ENCODE data around the gene PPFIA2.
"Not testable (repeated sequence)": the region's sequence is repeated elsewhere in the genome, so short reads cannot be mapped to it uniquely, and the experiment has no call there.

The PPFIA2 gene

DNA sequence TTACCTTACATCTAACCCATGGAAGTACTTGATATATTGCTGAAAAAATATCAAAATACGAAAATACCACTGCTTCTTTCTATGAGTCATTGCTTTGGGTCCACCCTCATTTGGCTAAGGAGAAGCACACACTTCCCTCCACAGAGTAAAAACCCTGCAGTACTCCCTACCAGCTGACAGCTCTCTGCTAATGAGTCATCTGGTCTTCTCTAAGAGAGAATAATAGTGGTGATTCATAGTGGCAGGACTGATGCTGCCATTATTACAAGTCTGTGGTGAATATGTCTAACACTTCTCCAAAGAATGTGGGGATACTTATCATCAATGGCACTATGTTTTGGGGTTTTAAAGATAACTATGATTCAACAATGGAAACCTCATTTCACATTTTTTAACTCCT is 90.7 kb downstream of the PPFIA2 start:
- peak; percentile 2 for DNase-seq (ENCODE audit: low read depth)

DNA sequence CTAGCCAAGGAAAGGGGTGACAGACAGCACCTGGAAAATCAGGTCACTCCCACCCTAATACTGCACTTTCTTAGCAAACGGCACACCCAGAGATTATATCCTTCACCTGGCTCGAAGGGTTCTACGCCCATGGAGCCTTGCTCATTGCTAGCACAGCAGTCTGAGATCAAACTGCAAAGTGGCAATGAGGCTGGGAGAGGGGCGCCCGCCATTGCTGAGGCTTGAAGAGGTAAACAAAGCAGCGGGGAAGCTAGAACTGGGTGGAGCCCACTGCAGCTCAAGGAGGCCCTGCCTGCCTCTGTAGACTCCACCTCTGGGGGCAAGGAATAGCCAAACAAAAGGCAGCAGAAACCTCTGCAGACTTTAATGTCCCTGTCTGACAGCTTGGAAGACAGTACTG is 99.8 kb downstream of the PPFIA2 start:
- DNase-seq (ENCODE audit: low read depth) = not testable (repeated sequence)

DNA sequence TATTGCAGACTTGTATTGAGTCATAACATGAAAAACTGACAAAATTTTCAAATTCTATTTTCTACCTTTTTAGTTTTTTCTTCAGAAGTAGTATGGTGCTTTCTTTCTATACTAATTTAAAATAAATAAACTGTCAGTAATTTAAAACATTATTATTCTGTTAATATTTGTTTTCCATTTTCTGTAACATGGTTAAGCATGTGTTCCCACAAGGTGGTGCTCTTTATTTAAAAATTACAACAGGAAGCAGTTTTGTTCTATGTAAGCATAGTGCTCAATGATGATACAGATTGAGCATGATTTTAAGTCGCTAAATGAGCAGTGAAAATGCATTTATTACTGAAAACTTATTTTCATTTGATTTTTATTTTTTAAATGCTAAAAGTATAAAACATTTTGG is 114.6 kb downstream of the PPFIA2 start:
- no peak for DNase-seq (ENCODE audit: low read depth)

DNA sequence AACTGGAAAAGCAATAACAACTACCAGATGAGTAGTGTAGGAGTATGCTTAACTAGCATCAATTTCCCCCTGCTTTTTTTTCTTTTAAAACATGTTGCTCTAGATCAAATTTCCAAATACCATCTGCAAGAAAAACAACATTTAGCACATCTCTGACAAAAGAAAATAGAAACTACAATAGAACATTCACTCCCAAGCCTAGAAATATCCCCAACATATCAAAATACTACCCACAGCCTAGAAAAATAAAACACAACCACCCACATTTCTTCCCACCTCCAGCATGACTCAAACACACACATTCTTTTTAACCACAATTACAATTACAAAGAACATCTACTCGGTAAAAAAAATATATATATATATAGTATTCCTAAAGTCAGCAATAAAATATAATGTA is 120.0 kb downstream of the PPFIA2 start:
- no peak for DNase-seq (ENCODE audit: low read depth)

DNA sequence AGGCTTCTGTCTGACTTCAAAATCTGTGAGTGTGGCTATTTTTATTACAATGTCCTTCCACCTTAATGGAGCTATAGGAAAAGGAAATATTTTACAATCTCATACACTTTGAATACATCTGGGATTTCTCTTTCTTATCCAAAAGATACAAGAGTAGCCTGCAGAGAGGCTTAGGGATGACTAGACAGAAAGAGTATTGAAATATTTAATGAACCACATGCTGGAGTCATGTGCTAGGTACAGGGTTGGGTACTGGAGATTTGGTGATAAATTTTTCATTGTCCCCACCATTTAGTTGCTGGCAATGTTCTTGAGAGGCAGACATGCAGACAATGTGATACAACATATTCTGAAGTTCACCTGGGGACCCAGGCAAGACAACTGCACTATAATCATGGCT is 126.0 kb downstream of the PPFIA2 start:
- DNase-seq (ENCODE audit: low read depth) = no peak

DNA sequence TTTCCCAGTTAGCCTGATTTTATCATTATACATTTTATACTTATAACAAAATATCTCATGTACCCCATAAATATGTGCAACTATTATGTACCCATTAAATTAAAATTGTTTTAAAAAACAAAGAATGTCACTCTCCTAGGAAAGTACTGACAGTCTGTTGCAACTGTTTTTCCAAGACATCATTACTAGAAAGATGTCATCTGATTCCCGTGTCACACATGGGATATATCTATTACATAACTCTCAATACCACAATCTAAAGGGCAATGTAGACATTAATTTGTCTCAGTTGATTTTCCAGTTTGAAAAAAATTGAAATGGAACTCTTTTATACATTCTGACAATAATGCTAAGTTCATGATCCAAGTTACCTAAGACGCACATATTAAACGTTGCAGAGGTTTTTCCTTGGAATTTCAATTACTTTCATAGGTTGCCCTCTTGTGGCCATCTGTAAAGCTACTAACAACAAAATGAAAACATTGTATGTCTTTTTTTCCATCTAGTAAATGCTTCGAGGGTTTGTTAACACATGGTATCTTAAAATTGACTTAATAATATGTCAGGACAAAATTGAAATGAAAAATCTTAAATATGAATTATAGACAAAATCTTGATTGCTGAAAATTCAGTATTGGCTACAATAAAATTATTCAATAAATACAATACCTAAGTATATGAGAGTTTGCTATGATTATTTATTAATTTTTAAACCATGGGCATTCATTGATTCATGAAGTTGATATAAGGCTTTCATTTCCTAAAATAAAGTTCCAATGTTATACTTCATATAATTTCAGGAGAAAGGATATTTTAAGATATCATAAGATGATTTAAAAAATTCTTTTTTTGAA is 131.6 kb downstream of the PPFIA2 start:
- DNase-seq (ENCODE audit: low read depth) = no peak

DNA sequence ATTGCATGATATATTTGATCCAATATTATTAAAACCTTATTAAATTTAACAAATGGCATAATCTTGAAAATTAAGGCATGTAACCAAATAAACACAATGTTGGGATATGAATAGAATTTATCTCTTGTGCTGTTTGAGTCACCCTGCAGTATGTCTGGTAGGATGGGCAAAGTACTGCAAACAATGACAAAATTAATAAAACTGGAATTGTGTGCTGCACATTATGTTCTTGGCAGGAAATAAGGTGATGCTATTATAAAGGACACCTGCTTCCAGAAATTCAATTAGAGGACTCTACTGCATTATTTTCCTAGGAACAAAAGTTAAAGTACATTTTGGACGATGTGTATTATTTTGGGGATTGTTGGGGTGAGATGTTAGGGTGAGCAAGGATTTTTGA is 132.7 kb downstream of the PPFIA2 start:
- DNase-seq (ENCODE audit: low read depth) = no peak

DNA sequence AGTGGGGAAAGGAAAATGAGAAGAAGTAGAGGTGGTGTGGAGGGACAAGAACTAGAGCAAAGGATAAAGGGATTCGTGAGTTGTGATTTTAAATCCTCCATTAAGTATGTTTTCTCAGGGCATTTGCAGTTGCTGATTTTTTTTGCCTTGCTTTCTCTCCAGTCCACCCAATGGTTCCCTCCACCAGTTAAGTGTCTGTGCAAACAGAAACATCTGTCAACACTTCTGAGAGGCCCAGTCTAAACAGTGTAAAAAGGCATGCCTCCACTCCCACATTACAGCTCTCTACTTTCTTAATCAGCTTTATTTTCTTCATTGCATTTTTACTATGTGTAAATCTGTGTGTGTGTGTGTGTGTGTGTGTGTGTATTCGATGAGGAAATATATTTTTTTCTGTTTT is 141.2 kb downstream of the PPFIA2 start:
- no peak for DNase-seq (ENCODE audit: low read depth)

DNA sequence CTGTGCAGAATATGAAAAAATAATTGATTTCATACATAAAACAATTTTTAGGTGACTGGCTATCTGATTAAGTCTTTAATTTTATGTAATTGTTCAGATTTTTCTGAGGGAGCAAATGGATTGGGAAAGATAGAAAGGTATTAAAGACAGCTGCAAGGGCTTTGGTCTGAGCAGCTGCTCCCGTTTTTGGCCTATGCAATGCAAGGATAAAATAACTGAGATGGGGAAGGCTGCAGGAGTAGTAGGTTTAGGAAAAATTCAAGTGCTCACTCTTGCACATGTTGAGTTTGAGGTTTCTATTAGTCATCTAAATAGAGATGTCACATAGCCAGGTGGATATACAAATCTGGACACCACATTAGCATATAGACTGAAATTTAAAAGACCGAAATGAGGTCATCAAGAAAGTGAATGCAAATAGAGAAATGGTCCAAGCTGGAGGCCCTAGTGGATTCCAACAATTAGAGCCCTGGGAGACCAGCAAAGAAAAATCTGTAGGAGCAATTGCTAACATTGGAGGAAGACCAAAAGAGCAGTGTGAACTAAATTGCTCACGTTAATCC is 144.0 kb downstream of the PPFIA2 start:
- no peak for DNase-seq (ENCODE audit: low read depth)

DNA sequence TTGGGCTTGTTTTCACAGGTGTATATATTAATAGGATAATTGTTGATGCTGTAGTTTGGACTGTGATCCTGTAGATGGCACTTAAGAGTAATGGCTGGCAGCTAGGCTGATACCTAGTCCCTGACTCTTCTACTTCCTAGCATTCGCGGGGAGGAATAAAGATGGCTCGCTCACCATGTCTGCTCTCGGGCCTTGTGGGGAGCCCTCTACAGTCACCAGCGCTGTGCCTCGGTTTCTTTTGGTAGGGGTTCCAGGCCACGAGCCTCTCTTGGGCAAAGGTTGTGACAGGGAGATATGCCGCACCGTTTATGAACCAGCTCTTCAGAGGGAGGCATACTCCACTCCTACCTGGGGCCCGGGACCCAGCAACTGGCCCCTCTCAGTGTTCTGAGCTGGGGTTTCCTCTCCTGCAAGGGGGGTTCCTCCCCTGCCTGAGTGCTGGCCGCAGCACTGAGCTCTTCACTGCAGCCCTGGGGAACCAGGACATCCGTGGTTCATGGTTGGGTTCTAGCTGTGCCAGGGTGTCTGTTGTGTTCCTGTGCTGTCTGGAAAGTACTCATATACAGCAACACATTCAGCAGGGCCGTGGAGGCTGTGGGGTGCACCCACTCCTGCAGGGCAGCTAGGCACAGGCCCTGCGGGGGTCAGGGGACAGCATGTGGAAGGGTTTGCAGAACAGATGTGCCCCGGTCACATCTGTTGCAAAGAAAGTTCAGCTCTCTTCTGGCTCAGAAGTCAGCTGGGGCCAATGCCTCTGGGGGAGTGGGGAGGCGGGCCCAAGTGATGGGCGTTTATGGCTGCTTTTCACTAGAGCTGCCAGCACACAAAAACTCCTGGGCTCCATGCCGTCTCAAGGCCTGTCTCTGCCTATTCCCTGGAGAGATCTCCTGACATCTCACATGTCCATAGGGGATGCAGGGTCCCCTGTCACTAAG is 147.9 kb downstream of the PPFIA2 start:
- DNase-seq (ENCODE audit: low read depth) = no peak

DNA sequence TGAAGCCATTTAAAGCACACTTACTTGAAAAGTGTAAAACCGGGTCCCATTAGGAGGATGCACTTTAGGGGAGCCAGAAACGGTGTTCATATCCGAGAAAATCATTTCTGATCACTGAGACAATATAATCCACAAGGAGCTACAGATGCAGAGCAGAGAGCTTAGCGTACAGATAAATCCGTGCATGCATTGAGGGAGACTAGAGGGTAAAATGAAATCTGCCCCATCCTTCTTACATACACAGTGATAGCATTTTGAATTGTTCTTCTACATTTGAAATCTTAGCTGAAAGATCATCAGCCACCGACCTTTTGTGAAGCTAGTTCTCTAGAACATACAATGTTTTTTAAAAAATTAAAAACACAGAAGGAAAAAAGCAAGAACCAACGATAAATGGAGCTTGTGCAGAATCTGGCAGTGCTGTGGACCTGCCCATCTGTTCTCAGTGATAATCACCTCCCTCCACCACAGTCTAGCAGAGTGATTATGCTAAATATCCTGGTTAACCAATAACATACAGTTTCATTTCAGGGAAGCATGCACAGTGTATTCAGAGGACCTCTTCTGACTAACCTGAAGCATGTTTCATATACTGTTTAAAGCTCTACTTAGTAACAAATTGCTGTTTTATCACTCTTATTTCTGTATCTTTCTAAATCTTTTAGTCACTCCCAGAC is 161.1 kb downstream of the PPFIA2 start:
- DNase-seq (ENCODE audit: low read depth) = no peak

DNA sequence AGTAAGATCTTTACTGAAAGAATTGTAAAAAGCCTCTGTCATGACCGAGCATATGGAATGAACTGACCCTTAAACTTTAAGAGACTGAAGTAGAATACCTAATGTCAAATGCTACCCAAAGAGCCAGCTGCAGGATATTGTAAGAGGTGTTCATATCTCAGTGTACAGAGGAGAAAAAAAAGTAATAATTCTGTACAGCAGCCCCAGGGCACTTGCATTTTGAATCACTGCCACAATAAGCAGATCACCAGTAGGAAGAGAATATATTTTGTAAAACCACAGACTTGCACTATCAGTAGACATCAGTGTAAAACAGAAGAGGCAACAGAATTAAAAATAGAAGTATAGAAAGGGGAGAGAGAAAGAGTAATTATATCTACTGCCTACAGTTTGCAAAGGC is 162.6 kb downstream of the PPFIA2 start:
- DNase-seq (ENCODE audit: low read depth) = no peak

DNA sequence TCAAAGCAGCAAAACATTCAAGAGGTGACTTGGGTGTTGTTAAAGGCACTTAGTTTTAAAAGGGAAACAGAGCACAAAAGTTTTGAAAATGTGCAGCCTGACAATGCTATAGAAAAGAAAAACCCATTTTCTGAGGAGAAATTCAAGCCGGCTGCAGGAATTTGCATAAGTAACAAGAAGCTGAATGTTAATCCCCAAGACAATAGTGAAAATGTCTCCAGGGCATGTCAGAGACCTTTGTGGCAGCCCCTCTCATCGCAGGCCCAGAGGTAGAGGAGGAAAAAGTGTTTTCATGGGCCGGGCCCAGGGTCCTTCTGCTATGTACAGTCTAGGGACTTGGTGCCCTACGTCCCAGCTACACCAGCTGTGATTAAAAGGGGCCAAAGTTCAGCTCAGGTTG is 167.9 kb downstream of the PPFIA2 start:
- DNase-seq (ENCODE audit: low read depth) = no peak

DNA sequence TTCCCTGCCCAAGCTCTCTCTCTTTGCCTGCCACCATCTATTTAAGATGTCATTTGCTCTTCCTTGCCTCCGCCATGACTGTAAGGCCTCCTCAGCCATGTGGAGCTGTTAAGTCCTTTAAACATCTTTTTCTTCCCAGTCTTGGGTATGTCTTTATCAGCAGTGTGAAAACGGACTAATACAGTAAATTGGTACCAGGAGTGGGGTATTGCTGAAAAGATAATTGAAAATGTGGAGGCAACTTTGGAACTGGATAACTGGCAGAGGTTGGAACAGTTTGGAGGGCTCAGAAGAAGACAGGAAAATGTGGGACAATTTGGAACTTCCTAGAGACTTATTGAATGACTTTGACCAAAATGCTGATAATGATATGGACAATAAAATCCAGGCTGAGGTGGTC is 168.4 kb downstream of the PPFIA2 start:
- DNase-seq (ENCODE audit: low read depth) = not testable (repeated sequence)

DNA sequence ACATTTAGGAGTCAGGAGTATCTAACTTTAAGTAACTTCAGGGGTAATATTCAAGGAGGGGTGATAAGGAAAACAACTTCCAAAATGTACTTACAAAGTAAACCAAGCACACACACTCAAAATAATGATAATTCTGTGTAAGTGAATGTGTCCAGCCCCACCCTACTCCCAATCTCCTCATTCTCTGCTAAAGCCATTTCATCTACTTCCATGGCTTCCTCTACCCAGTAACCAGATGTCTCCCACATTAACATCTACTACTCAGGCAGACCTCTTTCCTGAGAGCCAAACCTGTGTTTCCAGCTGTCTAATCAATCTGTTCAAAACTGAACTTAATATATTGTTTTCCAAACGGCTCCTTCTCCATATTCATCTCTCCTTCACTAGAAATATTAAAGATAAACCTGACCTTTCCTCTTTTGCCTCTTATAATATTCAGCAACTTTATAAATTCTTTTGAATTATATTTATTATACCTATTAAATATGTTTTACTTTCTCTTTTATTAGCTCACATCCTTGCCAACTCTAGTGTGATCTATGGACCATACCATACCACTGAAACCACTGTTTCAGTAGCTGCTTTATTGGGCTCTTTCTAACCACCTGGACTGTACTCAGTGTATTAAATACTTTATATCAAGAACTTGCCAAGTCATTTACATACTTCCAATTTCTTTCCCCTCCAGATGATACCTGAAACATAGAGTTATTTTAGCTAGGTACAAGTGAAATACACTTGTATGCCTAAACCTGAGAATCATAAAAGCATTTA is 170.7 kb downstream of the PPFIA2 start:
- no peak for DNase-seq (ENCODE audit: low read depth)

DNA sequence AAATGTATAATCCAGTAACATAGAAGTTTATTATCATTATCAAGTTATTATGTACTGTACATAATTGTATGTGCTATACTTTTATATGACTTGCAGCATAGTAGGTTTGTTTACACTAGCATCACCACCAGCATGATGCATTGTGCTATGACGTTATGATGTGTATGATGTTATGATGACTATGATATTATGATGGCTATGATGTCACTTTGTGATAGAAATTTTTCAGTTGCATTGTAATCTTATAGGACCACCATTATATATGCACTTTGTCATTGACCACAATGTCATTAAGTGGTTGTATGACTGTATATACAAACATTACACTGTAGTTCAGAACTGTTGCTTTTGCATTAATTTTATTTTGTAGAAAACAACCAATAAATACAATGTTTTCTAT is 173.4 kb downstream of the PPFIA2 start:
- DNase-seq (ENCODE audit: low read depth) = no peak

DNA sequence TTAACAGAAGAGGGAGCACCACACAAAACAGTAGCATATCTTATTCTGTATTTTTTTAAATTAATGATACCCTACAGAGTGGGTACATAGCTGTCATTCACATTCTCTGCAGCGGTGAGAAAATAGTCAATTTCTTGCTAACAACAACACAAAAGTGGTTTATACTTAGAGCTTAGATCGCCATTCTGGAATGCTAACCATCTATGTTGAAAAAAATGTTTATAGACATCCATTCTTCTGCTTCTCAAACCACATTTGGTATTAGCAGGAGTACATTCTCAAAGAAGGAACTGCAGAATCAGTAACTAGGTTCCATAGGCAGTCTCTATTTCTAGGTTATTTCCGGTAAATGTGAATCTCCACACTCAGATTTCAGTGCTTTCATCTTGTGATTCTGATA is 185.9 kb downstream of the PPFIA2 start:
- DNase-seq (ENCODE audit: low read depth) = no peak

DNA sequence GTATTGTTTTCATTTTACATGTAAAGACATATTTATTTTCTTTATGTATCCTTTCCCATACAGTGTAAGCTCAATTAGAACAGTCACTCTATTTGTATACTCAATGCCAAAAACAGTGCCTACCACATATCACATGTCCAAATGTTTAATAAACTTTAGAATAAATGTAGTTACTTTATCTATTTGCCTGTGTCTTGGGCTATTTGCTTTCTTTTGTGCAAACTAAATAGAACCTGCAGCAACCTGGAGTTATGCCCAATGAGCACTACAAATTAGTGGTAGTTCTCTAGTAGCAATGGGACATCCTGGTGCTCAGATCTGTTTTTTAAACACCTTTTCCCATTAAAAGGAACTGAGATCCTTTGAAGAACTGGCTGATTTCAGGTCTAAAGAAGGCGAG is 186.7 kb downstream of the PPFIA2 start:
- no peak for DNase-seq (ENCODE audit: low read depth)

DNA sequence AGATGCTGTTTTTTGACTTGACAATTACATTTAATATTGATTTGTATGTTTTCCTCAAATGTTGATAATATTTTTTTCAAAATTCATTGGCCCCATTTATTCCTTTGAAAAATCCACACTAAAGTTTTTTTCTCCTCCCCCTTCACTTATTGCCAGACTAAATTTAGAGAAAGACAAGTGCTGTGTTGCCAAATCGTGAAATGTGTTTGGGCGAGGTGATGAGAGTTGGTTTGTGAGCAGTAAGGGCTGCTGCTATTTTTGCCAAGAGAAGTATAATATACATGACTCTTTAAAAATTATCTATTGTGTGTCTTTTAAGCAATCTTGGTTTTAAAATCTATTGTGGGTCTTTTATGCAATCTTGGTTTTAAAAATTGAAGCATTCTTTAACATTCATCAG is 188.9 kb downstream of the PPFIA2 start:
- no peak for DNase-seq (ENCODE audit: low read depth)

DNA sequence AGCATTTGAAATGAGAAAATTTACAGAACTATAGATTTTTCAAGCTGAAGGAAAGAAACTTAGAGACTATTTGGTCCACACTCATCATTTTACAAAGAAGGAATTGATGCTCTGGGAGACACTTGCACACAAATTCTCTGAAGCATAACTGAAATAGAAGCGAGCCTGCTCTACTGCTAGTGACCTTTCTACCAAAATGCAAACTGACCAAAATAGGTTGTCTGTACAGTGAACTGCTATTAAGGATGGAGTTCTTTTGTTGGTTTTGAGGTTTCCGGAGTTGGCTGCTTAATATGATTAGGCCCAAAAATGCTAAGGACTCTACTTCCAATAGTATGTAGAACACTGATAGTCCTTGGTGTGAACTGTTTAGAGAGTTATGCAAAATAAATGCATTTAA is 194.9 kb downstream of the PPFIA2 start:
- no peak for DNase-seq (ENCODE audit: low read depth)

DNA sequence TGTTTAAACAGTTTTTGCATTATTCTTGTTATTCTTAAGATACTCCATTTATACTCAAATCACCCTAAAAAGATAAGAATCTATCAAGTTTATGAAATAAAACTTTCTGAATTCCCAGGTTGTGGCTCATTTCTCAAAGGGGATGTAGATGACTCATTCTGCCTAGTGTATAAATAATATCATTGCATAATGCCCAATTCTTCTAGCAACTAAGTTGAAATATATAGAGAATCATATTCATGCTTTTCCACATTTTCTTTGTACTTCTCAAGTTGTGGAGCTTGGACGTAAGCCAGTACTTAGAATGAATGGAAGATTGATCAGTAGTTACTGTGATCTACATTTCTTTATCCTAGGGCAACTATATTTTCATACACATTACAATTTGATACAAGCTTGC is 201.1 kb downstream of the PPFIA2 start:
- DNase-seq (ENCODE audit: low read depth) = no peak

DNA sequence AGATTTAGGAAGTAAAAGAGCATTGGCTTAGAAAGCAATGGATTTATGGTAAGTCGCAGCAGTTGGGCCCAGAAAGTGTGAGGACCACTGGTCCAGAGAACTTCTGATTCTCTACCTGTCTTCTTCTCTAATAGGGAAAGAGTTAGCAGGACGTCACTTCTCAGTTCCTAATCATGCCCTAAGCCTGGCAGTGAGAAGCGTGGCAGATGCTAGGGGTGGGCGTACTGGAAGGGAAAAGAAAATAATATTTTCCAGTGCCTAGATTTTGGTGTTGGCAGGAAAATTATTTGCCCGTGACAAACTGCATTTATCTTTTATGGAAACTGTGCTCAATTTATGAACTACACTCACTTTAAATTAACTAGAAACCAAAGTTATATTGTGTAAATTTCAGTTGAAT is 212.3 kb downstream of the PPFIA2 start:
- no peak for DNase-seq (ENCODE audit: low read depth)
